HFF-Myc (cell line): ENCODE results near the gene BRS3.

Source experiments
- DNase-seq: peaks from one replicate; pipeline ENCODE4 v3.0.0-alpha.2; 2011; ENCODE audit warnings: low read depth; ENCODE audit errors: extremely low read depth
- H3K4me3 ChIP-seq: replicated peaks from 2 replicates; pipeline ENCODE4 v1.5.1; 2011; ENCODE audit warnings: low read depth, mild to moderate bottlenecking, control low read depth, low read length
- CTCF ChIP-seq: IDR thresholded peaks from 2 replicates; pipeline ENCODE4 v1.5.1; 2012; ENCODE audit warnings: mild to moderate bottlenecking, low read depth, low read length, control low read depth; ENCODE audit errors: missing control alignments

The BRS3 gene

GRCh38 chrX:136491832-136492231 lies 4.1 kb downstream of the BRS3 start:
- DNase-seq = no peak
- H3K4me3 ChIP-seq = no peak overlapping the region
- TF ChIP-seq CTCF = no peak

GRCh38 chrX:136493011-136493410 lies 5.3 kb downstream of the BRS3 start:
- DNase-seq = no peak
- no peak overlapping the region for H3K4me3 ChIP-seq
- TF ChIP-seq CTCF = no peak

- no peak for DNase-seq
- no peak for TF ChIP-seq CTCF
- H3K4me3 ChIP-seq = no peak overlapping the region
Observed at GRCh38 chrX:136495043-136495442, 7.3 kb downstream of the BRS3 start.

- peak overlapping the region; percentile 54 for H3K4me3 ChIP-seq
- DNase-seq = no peak
- TF ChIP-seq CTCF = no peak
Observed at GRCh38 chrX:136496186-136496763, 8.5 kb downstream of the BRS3 start.

GRCh38 chrX:136496764-136497555 lies 9.2 kb downstream of the BRS3 start:
- TF ChIP-seq CTCF = no peak
- peak; percentile 47 for DNase-seq
- peak overlapping the region; percentile 70 for H3K4me3 ChIP-seq

GRCh38 chrX:136497556-136498052 lies 9.9 kb downstream of the BRS3 start, which contains the start of gene HTATSF1:
Gene HTATSF1 (plus strand): TSS chrX:136497592. CDS start chrX:136497685, 93 bp downstream.
- no peak for TF ChIP-seq CTCF
- H3K4me3 ChIP-seq = peak within 1 kb of the TSS; percentile 70
- DNase-seq = no peak
